OCI-LY1 (cell line): Measurements from ENCODE around the gene ZDHHC6.
"Not testable (repeated sequence)": the region's sequence is repeated elsewhere in the genome, so short reads cannot be mapped to it uniquely, and the experiment has no call there.

Experiments used
- H2AFZ ChIP-seq: fragments of 200-600 bp; sonication (generic), shearing (Covaris generic); 2 replicates; pipeline ENCODE4 v1.6.0; 2014; ENCODE audit warnings: antibody characterized with exemption, mild to moderate bottlenecking, low read length
- H3F3A ChIP-seq: fragments of 200-600 bp; sonication (generic), shearing (Covaris generic); 2 replicates; pipeline ENCODE4 v1.6.0; 2014; ENCODE audit warnings: mild to moderate bottlenecking, antibody characterized with exemption, low read length, moderate library complexity; ENCODE audit not compliant: insufficient read depth
- H3K27ac ChIP-seq: fragments of 200-600 bp; sonication (generic); 2 replicates; pipeline ENCODE4 v1.5.1; 2014; ENCODE audit warnings: low read length, mixed run types, mild to moderate bottlenecking, low read depth; ENCODE audit not compliant: poor library complexity, severe bottlenecking
- H3K27me3 ChIP-seq: fragments of 200-600 bp; sonication (generic); 2 replicates; pipeline ENCODE4 v1.6.0; 2014; ENCODE audit warnings: antibody characterized with exemption, mild to moderate bottlenecking, low read length, moderate library complexity; ENCODE audit not compliant: insufficient read depth
- H3K36me3 ChIP-seq: fragments of 200-600 bp; sonication (generic); 2 replicates; pipeline ENCODE4 v1.6.1; 2014; ENCODE audit warnings: mild to moderate bottlenecking, antibody characterized with exemption, low read length, moderate library complexity, mixed read lengths; ENCODE audit not compliant: insufficient read depth
- H3K4me1 ChIP-seq: fragments of 200-600 bp; sonication (generic); 2 replicates; pipeline ENCODE4 v1.5.1; 2014; ENCODE audit warnings: mild to moderate bottlenecking, low read length, moderate library complexity; ENCODE audit not compliant: insufficient read depth, severe bottlenecking
- H3K4me2 ChIP-seq: fragments of 200-600 bp; sonication (generic), shearing (Covaris generic); 2 replicates; pipeline ENCODE4 v1.6.1; 2014; ENCODE audit warnings: low read length
- H3K4me3 ChIP-seq: fragments of 200-600 bp; sonication (generic); 2 replicates; pipeline ENCODE4 v1.5.1; 2014; ENCODE audit warnings: low read length, low read depth, mild to moderate bottlenecking, mixed read lengths; ENCODE audit not compliant: poor library complexity, severe bottlenecking
- H3K79me2 ChIP-seq: fragments of 200-600 bp; shearing (Covaris generic); 2 replicates; pipeline ENCODE4 v1.6.1; 2016; ENCODE audit warnings: mixed run types, low read length, mixed read lengths; ENCODE audit not compliant: insufficient read depth
- H3K9ac ChIP-seq: fragments of 200-600 bp; sonication (generic), shearing (Covaris generic); 2 replicates; pipeline ENCODE4 v1.6.1; 2014; ENCODE audit warnings: mild to moderate bottlenecking, low read length, mixed read lengths
- H3K9me2 ChIP-seq: fragments of 200-600 bp; sonication (generic), shearing (Covaris generic); 2 replicates; pipeline ENCODE4 v1.6.1; 2014; ENCODE audit warnings: low read depth, mild to moderate bottlenecking, low read length, mixed read lengths
- H3K9me3 ChIP-seq: fragments of 200-600 bp; shearing (Covaris generic); 2 replicates; pipeline ENCODE4 v1.6.1; 2014; ENCODE audit warnings: low read length, mixed read lengths
- H4K20me1 ChIP-seq: fragments of 200-600 bp; sonication (generic), shearing (Covaris generic); 2 replicates; pipeline ENCODE4 v1.6.0; 2016; ENCODE audit warnings: mild to moderate bottlenecking, low read length; ENCODE audit not compliant: insufficient read depth
- CTCF ChIP-seq: fragments of 200-600 bp; sonication (generic), shearing (Covaris generic); IDR thresholded peaks from 2 replicates; pipeline ENCODE4 v1.5.1; 2017; ENCODE audit warnings: mild to moderate bottlenecking, antibody characterized with exemption, low read length, moderate library complexity, mixed read lengths
- EZH2 ChIP-seq: fragments of 200-600 bp; sonication (generic), shearing (Covaris generic); IDR thresholded peaks from 2 replicates; pipeline ENCODE4 v1.8.0; 2017; ENCODE audit warnings: borderline replicate concordance, mixed run types, mild to moderate bottlenecking, antibody characterized with exemption, low read length, moderate library complexity, mixed read lengths

ZDHHC6 gene

GRCh38 chr10:112467541-112468075 is 20.9 kb upstream of the ZDHHC6 start:
- Histone ChIP-seq H3K36me3 (peaks cover 36% of the 10 kb centered on the region), H3K27ac (no peak overlapping the region), H4K20me1 (no peaks in the 10 kb centered on the region)

GRCh38 chr10:112466802-112467201 is 20.1 kb upstream of the ZDHHC6 start:
- Histone ChIP-seq H3K4me3 (no peak overlapping the region), H4K20me1 (no peaks in the 10 kb centered on the region), H3K27ac (no peak overlapping the region), H3K9me2 (no peaks in the 10 kb centered on the region), H3K36me3 (peaks cover 36% of the 10 kb centered on the region), H3K9me3 (no peaks in the 10 kb centered on the region), H3K4me2 (no peak overlapping the region), H3K27me3 (no peaks in the 10 kb centered on the region), H2AFZ (no peak overlapping the region), H3F3A (no peaks in the 10 kb centered on the region), H3K9ac (no peak overlapping the region), H3K4me1 (no peaks in the 10 kb centered on the region), H3K79me2 (no peaks in the 10 kb centered on the region)
- TF ChIP-seq CTCF, result no peak

More at GRCh38 chr10:112467541-112468075, 20.9 kb upstream of the ZDHHC6 start:
- Histone ChIP-seq H3K9me3 (no peaks in the 10 kb centered on the region), H3K9ac (no peak overlapping the region), H3K79me2 (no peaks in the 10 kb centered on the region), H3K27me3 (no peaks in the 10 kb centered on the region), H2AFZ (no peak overlapping the region), H3K4me3 (no peak overlapping the region), H3K4me1 (no peaks in the 10 kb centered on the region), H3K9me2 (no peaks in the 10 kb centered on the region), H3K4me2 (no peak overlapping the region), H3F3A (no peaks in the 10 kb centered on the region)
- no peak for TF ChIP-seq EZH2
- no peak for TF ChIP-seq CTCF

GRCh38 chr10:112465299-112465883 is 18.7 kb upstream of the ZDHHC6 start:
- H3K36me3 ChIP-seq, result peaks cover 42% of the 10 kb centered on the region
- no peak overlapping the region for H2AFZ ChIP-seq
- H3K9ac ChIP-seq, result no peak overlapping the region
- no peaks in the 10 kb centered on the region for H3K9me2 ChIP-seq
- no peak overlapping the region for H3K4me2 ChIP-seq
- no peaks in the 10 kb centered on the region for H3K79me2 ChIP-seq
- no peaks in the 10 kb centered on the region for H3K9me3 ChIP-seq
- H3K4me1 ChIP-seq, result no peaks in the 10 kb centered on the region
- TF ChIP-seq CTCF (no peak), EZH2 (no peak)
- no peaks in the 10 kb centered on the region for H3K27me3 ChIP-seq
- no peaks in the 10 kb centered on the region for H4K20me1 ChIP-seq
- H3F3A ChIP-seq, result no peaks in the 10 kb centered on the region
- H3K4me3 ChIP-seq, result no peak overlapping the region
- H3K27ac ChIP-seq, result no peak overlapping the region

- H3K4me3 ChIP-seq, H4K20me1 ChIP-seq, H3K9ac ChIP-seq, H3K4me1 ChIP-seq, H2AFZ ChIP-seq, H3K27me3 ChIP-seq, H3K27ac ChIP-seq, H3K9me2 ChIP-seq, H3K79me2 ChIP-seq, H3K9me3 ChIP-seq, H3K4me2 ChIP-seq, H3F3A ChIP-seq: not testable (repeated sequence)
- H3K36me3 ChIP-seq, result peaks cover 42% of the 10 kb centered on the region
Observed at GRCh38 chr10:112464074-112464473, 17.4 kb upstream of the ZDHHC6 start.
